ENCODE data around the gene TOP1. TPM values are rescaled to one million over a fixed set of nuclear protein-coding genes. Genes with fewer than 3 reads are reported as not detected.

TOP1 gene
- total RNA-seq, 4 donors from 2014 or later = 9.4 to 13.6 (median 12.2) TPM

DNA sequence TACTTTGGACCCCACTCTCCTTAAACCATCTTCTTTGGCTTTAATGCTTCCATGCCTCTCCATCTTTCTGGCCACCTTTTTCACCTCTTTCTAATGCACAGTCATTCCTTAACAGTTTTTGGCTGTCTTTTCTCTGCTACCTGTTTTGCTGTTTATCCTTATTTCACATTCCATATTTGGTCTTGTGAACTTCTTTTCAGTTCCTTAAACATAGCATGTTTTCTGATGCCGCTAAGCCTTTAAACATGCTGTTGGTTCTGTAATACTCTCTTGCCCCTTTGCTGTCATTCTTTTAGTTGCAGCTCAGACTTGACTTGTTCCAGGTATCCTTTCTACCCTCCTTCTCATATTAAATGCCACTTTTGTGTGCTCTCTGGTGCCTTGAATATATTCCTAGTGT is 35.8 kb downstream of the TOP1 start:
- TF ChIP-seq, protein P1, sequence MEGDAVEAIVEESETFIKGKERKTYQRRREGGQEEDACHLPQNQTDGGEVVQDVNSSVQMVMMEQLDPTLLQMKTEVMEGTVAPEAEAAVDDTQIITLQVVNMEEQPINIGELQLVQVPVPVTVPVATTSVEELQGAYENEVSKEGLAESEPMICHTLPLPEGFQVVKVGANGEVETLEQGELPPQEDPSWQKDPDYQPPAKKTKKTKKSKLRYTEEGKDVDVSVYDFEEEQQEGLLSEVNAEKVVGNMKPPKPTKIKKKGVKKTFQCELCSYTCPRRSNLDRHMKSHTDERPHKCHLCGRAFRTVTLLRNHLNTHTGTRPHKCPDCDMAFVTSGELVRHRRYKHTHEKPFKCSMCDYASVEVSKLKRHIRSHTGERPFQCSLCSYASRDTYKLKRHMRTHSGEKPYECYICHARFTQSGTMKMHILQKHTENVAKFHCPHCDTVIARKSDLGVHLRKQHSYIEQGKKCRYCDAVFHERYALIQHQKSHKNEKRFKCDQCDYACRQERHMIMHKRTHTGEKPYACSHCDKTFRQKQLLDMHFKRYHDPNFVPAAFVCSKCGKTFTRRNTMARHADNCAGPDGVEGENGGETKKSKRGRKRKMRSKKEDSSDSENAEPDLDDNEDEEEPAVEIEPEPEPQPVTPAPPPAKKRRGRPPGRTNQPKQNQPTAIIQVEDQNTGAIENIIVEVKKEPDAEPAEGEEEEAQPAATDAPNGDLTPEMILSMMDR (IDR thresholded peaks at IDR 0.05 in 4 of 5, conservative IDR thresholded peaks at IDR 0.05 in 1 of 5) = no peak
- TF ChIP-seq POLR2A (IDR thresholded peaks at IDR 0.05) = no peak
- in situ Hi-C loops (cut with MboI; ENCODE audit: low sequenced_read_pairs in 4 of 4) = no loop called here
- no peak for ATAC-seq
- Histone ChIP-seq H3K36me3 (peaks cover 0 to 20% of the 10 kb centered on the region in 2 donors), H3K4me1 (no peaks in the 10 kb centered on the region), H3K27me3 (no peaks in the 10 kb centered on the region), H3K27ac (no peak overlapping the region), H3K4me3 (no peak overlapping the region), H3K9me3 (no peaks in the 10 kb centered on the region)
- no peak for DNase-seq
- intact Hi-C loops (cut with DNase I; ENCODE audit: low total_unique reads) = no loop called here

DNA sequence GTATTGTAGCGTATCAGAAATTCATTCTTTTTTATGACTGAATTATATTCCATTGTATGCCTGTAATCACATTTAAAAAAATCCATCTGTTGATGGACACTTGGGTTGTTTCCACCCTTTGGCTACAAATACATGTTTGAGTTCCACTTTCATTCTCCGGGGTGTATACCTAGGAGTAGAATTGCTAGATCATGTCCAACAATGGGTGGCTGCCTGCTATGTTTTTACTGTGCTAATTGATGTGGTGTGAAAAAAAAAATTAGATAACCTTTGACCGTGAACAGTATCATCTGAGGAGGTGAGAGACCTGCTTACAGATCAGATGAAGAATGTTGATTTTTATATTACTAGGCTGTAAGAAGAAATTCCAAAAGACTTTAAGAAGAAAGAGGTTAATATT is 37.1 kb downstream of the TOP1 start:
- ATAC-seq = no peak
- Histone ChIP-seq H3K36me3 (peaks cover 0 to 20% of the 10 kb centered on the region in 2 donors), H3K4me3 (no peak overlapping the region), H3K9me3 (no peaks in the 10 kb centered on the region), H3K27me3 (no peaks in the 10 kb centered on the region), H3K27ac (no peak overlapping the region), H3K4me1 (no peaks in the 10 kb centered on the region)
- TF ChIP-seq, protein P1 (IDR thresholded peaks at IDR 0.05 in 4 of 5, conservative IDR thresholded peaks at IDR 0.05 in 1 of 5) = no peak
- no peak for TF ChIP-seq POLR2A (IDR thresholded peaks at IDR 0.05)
- intact Hi-C loops (cut with DNase I; ENCODE audit: low total_unique reads) = no loop called here
- in situ Hi-C loops (cut with MboI; ENCODE audit: low sequenced_read_pairs in 4 of 4) = no loop called here
- DNase-seq = no peak

DNA sequence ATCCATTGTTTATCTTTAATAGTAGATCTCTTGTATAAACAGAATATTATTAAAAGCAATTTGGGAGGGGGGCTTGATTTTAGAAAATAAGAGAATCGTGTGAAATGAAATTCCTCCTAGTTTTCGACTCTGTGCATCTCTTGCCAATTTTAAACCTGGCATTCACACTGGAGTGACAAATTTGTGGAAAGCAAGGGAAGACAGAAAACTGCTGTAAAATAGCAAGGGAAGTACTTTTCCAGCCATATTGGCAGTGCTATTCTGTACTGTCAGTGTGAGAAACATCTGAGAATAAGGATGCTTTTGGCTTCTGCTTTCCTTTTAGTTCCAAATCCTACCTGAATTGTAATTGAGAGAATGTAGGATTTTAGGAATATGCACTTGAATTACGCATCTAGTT is 40.2 kb downstream of the TOP1 start:
- TF ChIP-seq, protein P1 (IDR thresholded peaks at IDR 0.05 in 4 of 5, conservative IDR thresholded peaks at IDR 0.05 in 1 of 5) = no peak
- no peak for TF ChIP-seq POLR2A (IDR thresholded peaks at IDR 0.05)
- Histone ChIP-seq H3K4me1 (peaks cover 16 to 18% of the 10 kb centered on the region in 2 donors), H3K4me3 (no peak overlapping the region), H3K9me3 (no peaks in the 10 kb centered on the region), H3K36me3 (no peaks in the 10 kb centered on the region), H3K27me3 (no peaks in the 10 kb centered on the region), H3K27ac (no peak overlapping the region)
- ATAC-seq (no peak), DNase-seq (no peak)
- in situ Hi-C loops (cut with MboI; ENCODE audit: low sequenced_read_pairs in 4 of 4) = no loop called here
- intact Hi-C loops (cut with DNase I; ENCODE audit: low total_unique reads) = no loop called here

DNA sequence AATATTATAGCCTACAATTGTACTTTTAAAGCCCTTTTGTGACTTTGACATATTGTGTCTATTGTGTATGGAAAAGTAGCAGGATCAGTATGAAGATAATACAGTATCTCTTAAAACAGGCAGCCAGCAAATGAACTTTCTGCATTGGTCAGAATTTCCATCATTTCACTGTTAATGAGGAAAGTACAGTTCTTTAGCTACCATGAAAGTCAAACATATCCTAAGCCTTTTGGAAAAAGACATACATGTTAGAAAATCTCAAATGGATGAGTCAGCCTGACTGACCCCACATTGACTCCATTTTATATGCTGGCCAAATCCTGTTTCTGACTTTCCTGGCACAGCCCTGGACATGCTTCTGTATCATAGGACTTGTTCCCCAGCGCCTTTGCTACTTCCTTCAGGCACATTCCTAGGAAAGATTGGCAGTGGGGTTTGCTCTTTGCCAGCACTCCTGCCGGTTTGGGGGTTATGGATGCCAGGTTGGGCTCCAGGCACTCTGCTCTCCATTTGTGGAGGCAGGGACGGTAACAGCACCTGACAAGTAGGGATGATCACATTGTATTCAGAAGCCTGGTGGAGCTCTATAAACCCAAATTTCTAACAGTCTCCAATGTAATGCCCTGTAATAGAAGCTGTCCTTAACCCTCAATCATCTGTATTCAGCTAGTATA is 43.7 kb downstream of the TOP1 start:
- in situ Hi-C loops (cut with MboI; ENCODE audit: low sequenced_read_pairs in 4 of 4) (no loop called here), intact Hi-C loops (cut with DNase I; ENCODE audit: low total_unique reads) (no loop called here)
- Histone ChIP-seq H3K4me1 (peaks cover 16 to 18% of the 10 kb centered on the region in 2 donors), H3K4me3 (no peak overlapping the region), H3K36me3 (peaks cover 0 to 2% of the 10 kb centered on the region in 2 donors), H3K27me3 (no peaks in the 10 kb centered on the region), H3K27ac (peak overlapping the region in 2 of 4 donors; percentile 10 to 25), H3K9me3 (no peaks in the 10 kb centered on the region)
- ATAC-seq (peak in 1 of 2 donors; percentile 44), DNase-seq (no peak)
- TF ChIP-seq, protein P1 (IDR thresholded peaks at IDR 0.05 in 4 of 5, conservative IDR thresholded peaks at IDR 0.05 in 1 of 5) = no peak
- no peak for TF ChIP-seq POLR2A (IDR thresholded peaks at IDR 0.05)

DNA sequence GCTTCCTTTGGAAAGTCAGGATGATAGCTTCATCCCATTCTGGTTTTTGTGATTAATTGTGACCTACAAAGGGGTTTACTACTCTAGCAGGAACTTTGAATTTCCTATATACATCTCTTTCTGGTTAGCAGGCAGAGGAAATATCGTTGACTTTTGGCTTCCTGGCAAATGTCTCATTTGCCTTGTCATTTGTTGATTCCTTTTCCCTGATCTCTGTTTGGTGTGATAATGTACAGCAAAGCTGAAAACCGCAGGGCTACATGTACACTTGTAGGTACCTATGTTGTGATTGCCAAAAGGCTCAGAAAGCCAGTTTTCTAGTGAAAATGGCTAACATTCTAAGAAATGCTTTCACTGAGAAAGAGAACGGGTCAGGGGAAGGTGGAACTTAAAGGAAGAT is 44.3 kb downstream of the TOP1 start:
- intact Hi-C loops (cut with DNase I; ENCODE audit: low total_unique reads) (no loop called here), in situ Hi-C loops (cut with MboI; ENCODE audit: low sequenced_read_pairs in 4 of 4) (no loop called here)
- ATAC-seq = no peak
- Histone ChIP-seq H3K27ac (no peak overlapping the region), H3K36me3 (peaks cover 0 to 6% of the 10 kb centered on the region in 2 donors), H3K4me3 (no peak overlapping the region), H3K9me3 (no peaks in the 10 kb centered on the region), H3K4me1 (peaks cover 16 to 18% of the 10 kb centered on the region in 2 donors), H3K27me3 (no peaks in the 10 kb centered on the region)
- no peak for DNase-seq
- TF ChIP-seq, protein P1 (IDR thresholded peaks at IDR 0.05 in 4 of 5, conservative IDR thresholded peaks at IDR 0.05 in 1 of 5) = no peak
- no peak for TF ChIP-seq POLR2A (IDR thresholded peaks at IDR 0.05)
